HCEC 1CT (cell line): ENCODE data around the gene GABRB3.

Experiments
- DNase-seq: peaks from one replicate; pipeline ENCODE4 v3.0.0-alpha.2; 2017

Gene GABRB3

GRCh38 chr15:26673445-26673844, 99.4 kb downstream of the GABRB3 start:
- DNase-seq: no peak

- no peak for DNase-seq
Measured at GRCh38 chr15:26670116-26670515, 102.8 kb downstream of the GABRB3 start.

- DNase-seq: no peak
Measured at GRCh38 chr15:26667222-26667988, 105.5 kb downstream of the GABRB3 start.

GRCh38 chr15:26665957-26666791, 106.7 kb downstream of the GABRB3 start:
- no peak for DNase-seq

GRCh38 chr15:26662283-26662682, 110.6 kb downstream of the GABRB3 start:
- DNase-seq: no peak

- DNase-seq: no peak
Measured at GRCh38 chr15:26661748-26662147, 111.1 kb downstream of the GABRB3 start.

GRCh38 chr15:26661107-26661506, 111.8 kb downstream of the GABRB3 start:
- no peak for DNase-seq

GRCh38 chr15:26660241-26660640, 112.6 kb downstream of the GABRB3 start:
- DNase-seq: no peak

GRCh38 chr15:26658290-26658689, 114.6 kb downstream of the GABRB3 start:
- no peak for DNase-seq

GRCh38 chr15:26656080-26656479, 116.8 kb downstream of the GABRB3 start:
- DNase-seq: no peak

- no peak for DNase-seq
Measured at GRCh38 chr15:26651909-26652308, 121.0 kb downstream of the GABRB3 start.

- DNase-seq: no peak
Measured at GRCh38 chr15:26648676-26649075, 124.2 kb downstream of the GABRB3 start.

- DNase-seq: no peak
Measured at GRCh38 chr15:26644948-26645347, 127.9 kb downstream of the GABRB3 start.

GRCh38 chr15:26641144-26641543, 131.7 kb downstream of the GABRB3 start:
- no peak for DNase-seq

GRCh38 chr15:26640601-26641000, 132.3 kb downstream of the GABRB3 start:
- DNase-seq: no peak

GRCh38 chr15:26639966-26640365, 132.9 kb downstream of the GABRB3 start:
- no peak for DNase-seq

- DNase-seq: no peak
Measured at GRCh38 chr15:26635614-26636013, 137.3 kb downstream of the GABRB3 start.

GRCh38 chr15:26635105-26635504, 137.8 kb downstream of the GABRB3 start:
- no peak for DNase-seq

- DNase-seq: no peak
Measured at GRCh38 chr15:26634319-26634718, 138.5 kb downstream of the GABRB3 start.

GRCh38 chr15:26632500-26632899, 140.4 kb downstream of the GABRB3 start:
- DNase-seq: no peak

- DNase-seq: no peak
Measured at GRCh38 chr15:26631894-26632293, 141.0 kb downstream of the GABRB3 start.

GRCh38 chr15:26630857-26631256, 142.0 kb downstream of the GABRB3 start:
- no peak for DNase-seq

GRCh38 chr15:26628879-26629529, 143.9 kb downstream of the GABRB3 start:
- peak; percentile 74 for DNase-seq

- no peak for DNase-seq
Measured at GRCh38 chr15:26628071-26628470, 144.8 kb downstream of the GABRB3 start.
